WI38 (cell line): ENCODE results near the gene OMA1.

ENCODE experiments used
- H3K4me3 ChIP-seq: 2 replicates; pipeline ENCODE4 v1.5.1; 2011; ENCODE audit warnings: low read depth, mild to moderate bottlenecking, control low read depth, low read length
- TF ChIP-seq, protein P1 (sequence below): IDR thresholded peaks from 2 replicates; pipeline ENCODE4 v1.5.1; 2012; ENCODE audit warnings: low read depth, mild to moderate bottlenecking, control low read depth, low read length

The OMA1 gene

DNA sequence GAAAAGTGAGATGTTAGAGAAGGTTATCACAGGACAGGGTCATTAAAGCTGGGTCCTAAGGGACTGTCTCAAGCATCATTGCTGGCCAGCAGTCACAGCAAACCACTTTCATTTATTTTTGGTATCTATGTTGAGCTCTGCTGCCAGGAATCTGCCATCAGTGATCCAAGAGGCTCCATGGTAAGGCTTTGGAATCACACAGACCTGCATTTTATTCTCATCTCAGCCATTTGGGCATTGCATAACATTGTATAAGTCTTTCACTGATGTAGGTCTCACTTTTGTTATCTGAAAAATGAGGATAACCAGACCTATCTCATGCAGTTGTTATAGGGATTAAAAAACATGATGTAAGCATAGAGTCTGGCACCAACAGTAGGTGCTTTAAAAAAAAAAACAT is 77.5 kb downstream of the OMA1 start:
- no peak overlapping the region for H3K4me3 ChIP-seq
- TF ChIP-seq, protein P1, sequence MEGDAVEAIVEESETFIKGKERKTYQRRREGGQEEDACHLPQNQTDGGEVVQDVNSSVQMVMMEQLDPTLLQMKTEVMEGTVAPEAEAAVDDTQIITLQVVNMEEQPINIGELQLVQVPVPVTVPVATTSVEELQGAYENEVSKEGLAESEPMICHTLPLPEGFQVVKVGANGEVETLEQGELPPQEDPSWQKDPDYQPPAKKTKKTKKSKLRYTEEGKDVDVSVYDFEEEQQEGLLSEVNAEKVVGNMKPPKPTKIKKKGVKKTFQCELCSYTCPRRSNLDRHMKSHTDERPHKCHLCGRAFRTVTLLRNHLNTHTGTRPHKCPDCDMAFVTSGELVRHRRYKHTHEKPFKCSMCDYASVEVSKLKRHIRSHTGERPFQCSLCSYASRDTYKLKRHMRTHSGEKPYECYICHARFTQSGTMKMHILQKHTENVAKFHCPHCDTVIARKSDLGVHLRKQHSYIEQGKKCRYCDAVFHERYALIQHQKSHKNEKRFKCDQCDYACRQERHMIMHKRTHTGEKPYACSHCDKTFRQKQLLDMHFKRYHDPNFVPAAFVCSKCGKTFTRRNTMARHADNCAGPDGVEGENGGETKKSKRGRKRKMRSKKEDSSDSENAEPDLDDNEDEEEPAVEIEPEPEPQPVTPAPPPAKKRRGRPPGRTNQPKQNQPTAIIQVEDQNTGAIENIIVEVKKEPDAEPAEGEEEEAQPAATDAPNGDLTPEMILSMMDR = no peak

DNA sequence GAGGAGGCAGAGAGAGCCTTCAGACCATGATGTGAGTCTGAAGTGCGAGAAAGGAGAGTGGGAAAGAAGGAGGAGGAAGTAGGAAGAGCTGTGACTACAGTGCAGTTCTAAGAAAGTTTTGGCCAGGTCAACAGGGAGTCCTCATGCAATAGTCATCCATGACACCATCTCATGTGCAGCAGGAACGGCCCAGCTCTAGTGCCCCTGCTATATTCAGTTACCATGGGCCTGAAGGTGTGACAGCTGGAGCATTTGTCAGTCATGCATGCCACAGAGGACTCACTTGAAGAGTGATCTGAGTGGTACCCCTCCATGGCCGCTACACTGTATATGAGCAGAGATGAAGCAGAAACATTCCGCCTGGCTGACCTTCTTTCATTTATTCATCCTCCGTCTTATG is 77.9 kb downstream of the OMA1 start:
- TF ChIP-seq, protein P1 = no peak
- H3K4me3 ChIP-seq = no peak overlapping the region

DNA sequence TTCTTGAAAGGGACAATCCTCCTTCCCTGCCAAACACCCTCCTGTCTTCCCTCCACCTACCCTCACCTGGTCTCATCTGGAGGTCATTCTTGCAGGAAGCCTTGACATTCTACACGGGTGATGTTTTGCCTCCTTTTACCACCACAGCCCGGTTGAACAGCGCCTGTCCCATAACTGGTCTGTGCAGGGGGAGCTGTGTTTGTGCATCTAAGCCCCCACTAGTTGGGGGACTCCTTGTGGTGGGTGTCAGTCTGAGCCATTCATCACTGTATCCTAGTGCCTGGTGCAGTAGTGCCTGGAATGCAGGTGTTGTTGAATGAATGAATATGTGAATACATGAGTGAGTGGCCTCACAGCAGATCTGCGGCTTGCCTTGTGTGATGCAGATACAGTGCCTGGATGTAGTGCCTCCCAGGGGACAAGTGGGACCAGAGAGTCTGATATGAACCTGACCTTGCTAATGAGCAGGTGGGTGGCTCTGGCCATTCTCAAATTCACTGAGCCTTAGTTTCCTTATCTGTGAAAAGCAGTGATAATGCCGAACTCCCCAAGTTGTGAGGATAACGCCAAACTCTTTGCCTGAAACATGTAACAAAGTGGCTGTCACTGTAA is 79.8 kb downstream of the OMA1 start:
- no peak overlapping the region for H3K4me3 ChIP-seq
- TF ChIP-seq, protein P1 = no peak

DNA sequence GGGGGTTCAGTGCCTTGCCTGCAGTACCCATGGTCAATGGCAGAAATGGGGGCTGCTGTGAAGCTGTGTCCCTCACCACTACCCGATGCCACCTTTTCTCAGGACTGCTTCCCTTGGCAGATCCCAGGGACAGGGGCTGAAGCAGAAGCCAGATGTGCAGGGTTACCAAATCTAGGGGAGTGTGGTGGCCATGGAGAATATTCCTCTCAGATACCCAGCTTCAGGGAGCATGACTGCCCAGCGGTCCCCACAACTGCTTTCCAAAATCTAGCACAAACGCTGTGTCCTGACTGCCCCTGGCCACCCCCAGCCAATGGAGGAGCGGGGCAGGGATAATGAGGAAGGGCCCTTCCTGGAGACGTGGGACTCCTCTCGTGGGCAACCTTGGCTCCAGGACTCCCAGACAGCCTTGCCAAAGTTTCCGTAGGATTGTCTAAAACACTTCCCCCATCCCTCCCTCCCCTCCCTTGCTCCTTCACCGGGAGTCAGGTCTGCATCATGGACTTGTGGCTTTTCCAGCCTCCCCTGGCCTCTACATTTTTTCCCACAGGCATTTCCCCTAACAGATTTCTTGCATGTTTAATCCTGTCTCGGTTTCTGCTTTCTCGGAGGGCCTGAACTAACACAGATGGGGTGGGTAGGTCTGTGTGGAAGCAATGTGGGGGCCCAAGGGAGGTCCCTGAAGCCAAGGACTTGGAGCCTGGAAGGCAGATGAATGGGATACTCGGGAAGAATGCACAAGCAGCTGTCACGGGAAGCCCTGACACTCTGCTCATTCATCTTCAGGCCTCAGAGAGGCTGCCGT is 80.5 kb downstream of the OMA1 start:
- no peak overlapping the region for H3K4me3 ChIP-seq
- TF ChIP-seq, protein P1 = no peak

DNA sequence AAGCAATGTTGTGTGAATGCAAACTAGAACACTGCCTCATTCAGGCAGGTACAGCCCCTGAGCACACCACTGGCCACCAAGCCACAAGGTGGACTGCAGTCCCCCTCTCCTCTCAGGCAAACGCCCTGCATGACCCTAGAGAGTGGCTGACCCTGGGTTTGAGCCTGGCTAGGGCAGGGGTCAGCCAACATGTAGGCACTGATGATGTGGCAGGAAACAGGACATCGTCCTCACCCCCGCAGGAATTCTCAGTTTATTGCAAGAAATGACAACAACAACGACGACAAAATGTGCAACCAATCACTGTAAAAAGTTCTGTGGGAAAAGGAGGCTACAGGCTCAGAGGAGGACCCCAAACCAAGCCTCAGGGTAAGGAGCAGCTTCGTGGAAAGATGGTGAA is 81.3 kb downstream of the OMA1 start:
- TF ChIP-seq, protein P1 = no peak
- H3K4me3 ChIP-seq = no peak overlapping the region

DNA sequence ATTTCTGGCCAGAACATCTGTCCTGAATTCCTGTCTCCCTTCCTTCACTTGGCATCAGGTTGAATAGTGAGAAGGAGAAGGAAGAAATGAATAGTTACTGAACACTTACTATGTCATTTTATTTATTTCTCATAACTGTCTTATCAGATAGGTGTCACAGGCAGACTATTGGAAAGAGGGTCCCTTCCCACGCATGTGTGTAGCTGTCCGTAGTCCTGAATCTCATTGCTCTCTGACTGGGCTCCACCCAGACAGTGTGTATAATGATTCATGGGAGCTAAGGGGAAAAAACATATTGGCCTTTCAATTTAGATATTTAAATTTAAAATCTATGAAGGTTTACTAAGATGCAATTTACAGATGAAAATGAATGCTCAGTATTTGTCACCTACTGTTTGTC is 86.1 kb downstream of the OMA1 start:
- TF ChIP-seq, protein P1 = no peak
- no peak overlapping the region for H3K4me3 ChIP-seq

DNA sequence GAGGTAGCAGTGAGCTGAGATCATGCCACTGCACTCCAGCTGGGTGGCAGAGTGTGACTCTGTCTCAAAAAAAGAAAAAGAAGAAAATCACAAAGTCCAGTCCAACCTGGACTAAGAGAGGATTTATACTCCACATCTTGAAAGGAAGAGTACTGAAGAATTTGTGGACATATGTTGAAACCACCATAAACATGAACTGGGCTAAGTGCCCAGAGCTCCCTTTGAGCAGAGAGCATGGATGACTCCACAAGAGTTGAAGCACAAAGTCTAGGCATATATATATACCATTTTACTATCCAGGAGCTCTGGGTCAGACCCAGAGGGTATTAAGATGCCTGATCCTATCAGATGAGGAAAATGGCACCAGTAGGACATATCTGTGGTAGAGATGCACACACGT is 86.6 kb downstream of the OMA1 start:
- no peak overlapping the region for H3K4me3 ChIP-seq
- TF ChIP-seq, protein P1 = no peak
